Keratinocyte (primary cell): ENCODE data around the gene CNOT3. TPM values are rescaled to one million over a fixed set of nuclear protein-coding genes. Genes with fewer than 3 reads are reported as not detected.

Experiments
- DNase-seq: peaks from one replicate; pipeline ENCODE4 v3.0.0-alpha.2; 2011; ENCODE audit warnings: low read depth, missing footprints, low spot score
- FAIRE-seq: peaks from 2 replicates; lab custom pipeline; 2011; peaks lifted over from hg19 to GRCh38; lab: Jason Lieb, UNC
- H2AFZ ChIP-seq: 2 replicates; pipeline ENCODE4 v1.6.0; 2012; ENCODE audit warnings: low read length, control low read depth, inconsistent platforms; ENCODE audit not compliant: control insufficient read depth
- H3K27ac ChIP-seq: 2 replicates; pipeline ENCODE4 v1.5.1; 2011; ENCODE audit warnings: low read length; ENCODE audit not compliant: control insufficient read depth, insufficient read depth
- H3K27me3 ChIP-seq: 3 replicates; pipeline ENCODE4 v1.6.0; 2011; ENCODE audit warnings: low read length; ENCODE audit not compliant: control insufficient read depth, insufficient read depth; ENCODE audit errors: extremely low read depth
- H3K36me3 ChIP-seq, 2 experiments: 2 replicates in 1 of 2; 3 replicates in 1 of 2; pipeline ENCODE4 v1.5.1; 2011; ENCODE audit warnings: low read length in 2 of 2, mild to moderate bottlenecking in 1 of 2; ENCODE audit not compliant: control insufficient read depth in 2 of 2, insufficient read depth in 2 of 2; ENCODE audit errors: extremely low read depth in 1 of 2
- H3K4me1 ChIP-seq: 3 replicates; pipeline ENCODE4 v1.5.1; 2011; ENCODE audit warnings: low read length; ENCODE audit not compliant: control insufficient read depth, insufficient read depth; ENCODE audit errors: extremely low read depth
- H3K4me2 ChIP-seq: 3 replicates; pipeline ENCODE4 v1.6.0; 2011; ENCODE audit warnings: low read depth, low read length; ENCODE audit not compliant: control insufficient read depth, insufficient read depth; ENCODE audit errors: extremely low read depth
- H3K4me3 ChIP-seq, 3 experiments: fragments of 200-600 bp in 1 of 3; sonication (generic) in 1 of 3; 2 replicates in 2 of 3; 3 replicates in 1 of 3; pipeline ENCODE4 v1.5.1; 2011 to 2016; ENCODE audit warnings: low read length in 3 of 3, mild to moderate bottlenecking in 3 of 3, control low read depth in 2 of 3, inconsistent platforms in 1 of 3, low read depth in 1 of 3, mixed read lengths in 1 of 3, mixed run types in 1 of 3, moderate library complexity in 1 of 3; ENCODE audit not compliant: control insufficient read depth in 2 of 3, insufficient read depth in 2 of 3; ENCODE audit errors: extremely low read depth in 1 of 3
- H3K79me2 ChIP-seq: 2 replicates; pipeline ENCODE4 v1.6.0; 2012; ENCODE audit warnings: low read length; ENCODE audit not compliant: control insufficient read depth, insufficient read depth
- H3K9ac ChIP-seq: 3 replicates; pipeline ENCODE4 v1.6.0; 2011; ENCODE audit warnings: low read length; ENCODE audit not compliant: control insufficient read depth, insufficient read depth; ENCODE audit errors: extremely low read depth
- H3K9me1 ChIP-seq: 3 replicates; pipeline ENCODE4 v1.6.0; 2011; ENCODE audit warnings: low read length; ENCODE audit not compliant: control insufficient read depth, insufficient read depth; ENCODE audit errors: extremely low read depth
- H3K9me3 ChIP-seq: 2 replicates; pipeline ENCODE4 v1.5.1; 2012; ENCODE audit warnings: low read depth, low read length; ENCODE audit not compliant: control insufficient read depth
- H4K20me1 ChIP-seq: 3 replicates; pipeline ENCODE4 v1.6.0; 2011; ENCODE audit warnings: low read length; ENCODE audit not compliant: control insufficient read depth, insufficient read depth; ENCODE audit errors: extremely low read depth
- EZH2 ChIP-seq: IDR thresholded peaks from one replicate; pipeline ENCODE4 v1.6.1; 2012; ENCODE audit warnings: inconsistent platforms, mild to moderate bottlenecking, low read length, moderate library complexity
- dilution Hi-C: fragments of 300-500 bp; cut with MboI; formaldehyde crosslinking; loops from one replicate; pipeline ENCODE4 v1.7.0; 2020; ENCODE audit warnings: low sequenced_read_pairs; ENCODE audit not compliant: extremely low pct_ligation_motif_present
- polyA plus RNA-seq, 5 experiments: library from polyadenylated mRNA; depleted of rRNA in 3 of 5; stranded (reverse) in 3 of 5; stranded (forward) in 1 of 5; unstranded in 1 of 5; fragments of >200 nt; gene quantifications; 1 replicate in 1 of 5; 2 replicates in 3 of 5; 3 replicates in 1 of 5; pipeline versions ENCODE4 v1.2.1 to v1.2.3, GENCODE V29; 2011 to 2012; ENCODE audit warnings: missing spikeins in 2 of 5, low read depth in 1 of 5, low replicate concordance in 1 of 5
- TF ChIP-seq, protein P1 (sequence below), 3 experiments: IDR thresholded peaks in 1 of 3; conservative IDR thresholded peaks in 1 of 3; optimal IDR thresholded peaks in 1 of 3; 2 replicates in 2 of 3; 3 replicates in 1 of 3; pipeline versions ENCODE3 to v1.5.1; 2011; ENCODE audit warnings: low read length in 3 of 3, mild to moderate bottlenecking in 3 of 3, moderate library complexity in 2 of 3, control low read depth in 1 of 3, inconsistent platforms in 1 of 3; ENCODE audit not compliant: insufficient read depth in 2 of 3; ENCODE audit errors: extremely low read depth in 1 of 3

CNOT3 gene
- polyA plus RNA-seq, 1 donor (not counting 4 experiments of a cell fraction or from before 2014, with no cell fraction given): 8.6 TPM

DNA sequence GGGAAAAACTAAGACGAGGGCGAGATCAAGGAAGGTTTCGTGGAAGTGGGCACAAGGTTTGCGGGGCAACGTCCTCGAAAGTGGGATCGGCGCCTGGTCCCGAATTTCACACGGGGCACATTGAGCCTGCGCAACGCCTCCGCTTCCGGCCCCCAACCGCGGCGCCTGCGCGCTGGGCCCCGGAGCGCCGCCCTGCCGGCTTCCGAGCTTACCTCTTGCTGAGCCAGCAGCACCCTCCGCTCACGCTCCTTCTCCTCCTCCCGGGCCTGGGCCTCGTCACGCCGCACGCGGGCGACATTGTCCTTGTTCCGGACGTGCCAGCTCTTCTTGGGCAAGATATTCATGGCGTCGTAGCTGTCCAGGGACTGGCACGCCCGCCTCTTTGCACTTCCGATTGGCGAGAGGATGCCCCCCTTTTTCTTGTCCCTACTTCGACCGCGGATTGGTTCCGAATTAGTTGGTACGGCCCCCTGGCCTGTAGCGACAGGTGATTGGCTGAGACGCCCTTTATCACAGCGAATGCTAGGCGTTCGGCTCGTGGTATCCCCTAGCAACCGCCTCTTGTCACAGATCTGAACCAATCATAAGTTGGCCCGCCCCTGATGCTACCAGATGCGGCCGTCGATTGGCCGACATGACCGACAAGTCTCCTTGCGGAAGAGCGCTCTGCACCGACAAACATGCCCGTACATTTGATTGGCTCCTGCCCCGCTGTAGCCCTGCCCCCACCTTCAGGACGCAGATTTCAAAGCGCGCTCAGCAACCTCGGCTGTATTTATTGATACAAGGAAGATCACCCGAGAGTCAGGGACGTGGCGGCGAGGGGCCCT, 22.0 kb downstream of the CNOT3 start, which contains the start of gene LENG1:
Gene LENG1 (minus strand): TSS at position 370 of the 830 bp plus-strand sequence. CDS start 26 bp downstream, at position 344.
- Histone ChIP-seq H3K27me3 (no peaks in the 10 kb centered on the region), H3K4me3 (peak within 1 kb of the TSS; percentile 57 to 95 (median 91)), H3K4me2 (peak within 1 kb of the TSS; percentile 98), H3K9me1 (no peaks in the 10 kb centered on the region), H4K20me1 (peaks cover 5% of the 10 kb centered on the region), H3K4me1 (peaks cover 24% of the 10 kb centered on the region), H3K9ac (peak within 1 kb of the TSS; percentile 92), H3K27ac (peak within 1 kb of the TSS; percentile 90), H2AFZ (peak within 1 kb of the TSS; percentile 89), H3K9me3 (no peaks in the 10 kb centered on the region), H3K36me3 (peaks cover 14 to 15% of the 10 kb centered on the region in 2 experiments), H3K79me2 (peaks cover 7% of the 10 kb centered on the region)
- TF ChIP-seq, protein P1, sequence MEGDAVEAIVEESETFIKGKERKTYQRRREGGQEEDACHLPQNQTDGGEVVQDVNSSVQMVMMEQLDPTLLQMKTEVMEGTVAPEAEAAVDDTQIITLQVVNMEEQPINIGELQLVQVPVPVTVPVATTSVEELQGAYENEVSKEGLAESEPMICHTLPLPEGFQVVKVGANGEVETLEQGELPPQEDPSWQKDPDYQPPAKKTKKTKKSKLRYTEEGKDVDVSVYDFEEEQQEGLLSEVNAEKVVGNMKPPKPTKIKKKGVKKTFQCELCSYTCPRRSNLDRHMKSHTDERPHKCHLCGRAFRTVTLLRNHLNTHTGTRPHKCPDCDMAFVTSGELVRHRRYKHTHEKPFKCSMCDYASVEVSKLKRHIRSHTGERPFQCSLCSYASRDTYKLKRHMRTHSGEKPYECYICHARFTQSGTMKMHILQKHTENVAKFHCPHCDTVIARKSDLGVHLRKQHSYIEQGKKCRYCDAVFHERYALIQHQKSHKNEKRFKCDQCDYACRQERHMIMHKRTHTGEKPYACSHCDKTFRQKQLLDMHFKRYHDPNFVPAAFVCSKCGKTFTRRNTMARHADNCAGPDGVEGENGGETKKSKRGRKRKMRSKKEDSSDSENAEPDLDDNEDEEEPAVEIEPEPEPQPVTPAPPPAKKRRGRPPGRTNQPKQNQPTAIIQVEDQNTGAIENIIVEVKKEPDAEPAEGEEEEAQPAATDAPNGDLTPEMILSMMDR (optimal IDR thresholded peaks at IDR 0.05 in 1 of 3, IDR thresholded peaks at IDR 0.05 in 1 of 3, conservative IDR thresholded peaks at IDR 0.05 in 1 of 3; ENCODE audit: extremely low read depth in 1 of 3, insufficient read depth in 2 of 3, low read length in 3 of 3): peak in 2 of 3 experiments; percentile 25 to 33
- no peak for TF ChIP-seq EZH2
- FAIRE-seq: peak; percentile 96
- peak; percentile 100 for DNase-seq
- dilution Hi-C loops: no loop called here

DNA sequence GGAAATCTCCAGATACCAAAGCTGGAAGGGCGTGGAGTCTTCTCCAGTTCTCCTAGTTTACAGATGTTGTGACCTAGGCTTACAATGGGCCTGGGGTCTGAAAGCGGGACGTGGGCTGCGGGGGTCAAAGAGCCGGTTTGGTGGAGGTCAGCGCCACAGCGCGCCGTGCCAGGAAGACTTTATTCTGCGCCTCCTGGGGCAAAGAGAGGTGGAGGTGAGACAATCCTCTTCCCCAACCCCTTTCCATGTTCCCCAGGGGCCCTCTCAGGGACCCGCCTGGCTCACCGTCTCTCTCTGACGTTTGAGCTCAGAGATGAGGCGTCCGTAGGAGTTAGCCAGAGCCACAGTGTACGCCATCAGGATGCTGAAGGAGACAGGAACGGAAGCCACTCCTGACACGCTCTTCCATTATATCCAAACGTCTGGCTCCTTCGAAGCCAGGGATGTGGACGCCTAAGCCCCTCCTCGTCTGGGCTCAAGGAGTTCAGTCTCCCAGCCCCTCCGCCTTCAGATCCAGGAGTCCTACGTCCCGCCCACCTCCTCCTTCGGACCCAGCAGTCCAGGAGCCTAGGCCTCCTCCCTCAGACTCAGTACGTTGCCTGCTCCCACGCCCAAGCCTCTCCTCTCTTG, 22.7 kb downstream of the CNOT3 start:
- H3K4me3 ChIP-seq: peak overlapping the region; percentile 51 to 91 (median 87)
- peaks cover 10 to 11% of the 10 kb centered on the region in 2 experiments for H3K36me3 ChIP-seq
- H4K20me1 ChIP-seq: no peaks in the 10 kb centered on the region
- DNase-seq (no peak), FAIRE-seq (no peak)
- H3K9me3 ChIP-seq: no peaks in the 10 kb centered on the region
- peaks cover 24% of the 10 kb centered on the region for H3K4me1 ChIP-seq
- H3K27me3 ChIP-seq: no peaks in the 10 kb centered on the region
- H3K9ac ChIP-seq: peak overlapping the region; percentile 85
- peak overlapping the region; percentile 97 for H3K4me2 ChIP-seq
- no peaks in the 10 kb centered on the region for H3K9me1 ChIP-seq
- dilution Hi-C loops: no loop called here
- H3K79me2 ChIP-seq: peaks cover 7% of the 10 kb centered on the region
- peak overlapping the region; percentile 79 for H3K27ac ChIP-seq
- peak overlapping the region; percentile 88 for H2AFZ ChIP-seq
- no peak for TF ChIP-seq EZH2
- TF ChIP-seq, protein P1 (optimal IDR thresholded peaks at IDR 0.05 in 1 of 3, IDR thresholded peaks at IDR 0.05 in 1 of 3, conservative IDR thresholded peaks at IDR 0.05 in 1 of 3; ENCODE audit: extremely low read depth in 1 of 3, insufficient read depth in 2 of 3, low read length in 3 of 3): no peak
